HG02884 (cell line): ENCODE results near the gene METTL25.
A peak's percentile ranks its signal among the peaks of the same experiment; 100 is the strongest.
"Not testable (repeated sequence)": the region's sequence is repeated elsewhere in the genome, so short reads cannot be mapped to it uniquely, and the experiment has no call there.

Experiments used
- ATAC-seq: cut with Tn5 transposase; IDR thresholded peaks from one replicate; pipeline ENCODE4 v1.9.1; 2021; ENCODE audit warnings: mild to moderate bottlenecking, moderate library complexity; ENCODE audit not compliant: unreplicated experiment

Gene METTL25

DNA sequence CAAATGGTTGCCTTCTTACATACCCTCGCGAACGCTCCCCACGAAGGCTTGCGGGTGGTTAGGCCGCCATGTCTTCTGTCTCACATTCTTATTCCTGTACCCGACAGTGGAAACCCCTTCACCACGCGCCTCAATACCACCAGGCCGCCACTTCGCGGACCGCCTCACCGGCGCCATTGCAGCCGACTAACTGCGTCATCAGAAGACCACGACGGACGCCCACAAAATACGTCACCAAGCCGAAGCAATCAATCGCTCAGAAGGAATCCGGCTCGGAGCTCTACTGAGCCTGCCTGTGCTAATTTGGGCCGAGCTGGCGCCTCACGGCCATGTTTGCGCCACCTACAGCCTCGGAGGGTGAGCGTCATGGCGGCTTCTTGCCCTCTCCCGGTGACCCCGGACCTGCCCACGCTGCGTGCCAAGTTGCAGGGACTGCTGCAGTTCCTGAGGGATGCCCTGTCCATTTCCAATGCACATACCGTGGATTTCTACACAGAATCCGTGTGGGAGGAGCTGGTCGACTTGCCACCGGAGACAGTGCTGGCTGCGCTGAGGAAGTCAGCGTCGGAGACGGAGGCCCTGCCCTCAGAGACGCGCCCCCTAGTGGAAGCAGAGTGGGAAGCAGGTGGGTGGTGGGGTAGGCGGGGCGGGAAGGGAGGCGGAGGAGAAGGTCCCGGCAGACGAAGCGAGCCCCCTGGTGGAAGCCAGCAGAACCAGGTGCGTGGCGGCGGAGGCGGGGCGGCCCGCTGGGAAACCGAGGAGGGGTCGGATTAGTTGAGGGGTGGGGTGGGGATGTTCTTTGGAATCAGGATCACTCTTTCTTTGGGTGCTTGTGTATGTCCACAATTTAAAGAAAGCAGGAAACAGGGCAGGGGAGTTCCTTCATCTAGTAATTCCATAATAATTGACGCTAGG, at the start of gene METTL25, which contains the start of gene CCDC59:
METTL25 (plus strand) TSS at position 330 of the 915 bp plus-strand sequence; CDS start at position 367, 37 bp downstream.
CCDC59 (minus strand) TSS at position 188 of the 915 bp plus-strand sequence; CDS start at position 177, 11 bp downstream.
- peak; percentile 90 for ATAC-seq

- ATAC-seq = no peak
These were observed 43.9 kb upstream of the METTL25 start for GRCh38 chr12:82314406-82314892.

DNA sequence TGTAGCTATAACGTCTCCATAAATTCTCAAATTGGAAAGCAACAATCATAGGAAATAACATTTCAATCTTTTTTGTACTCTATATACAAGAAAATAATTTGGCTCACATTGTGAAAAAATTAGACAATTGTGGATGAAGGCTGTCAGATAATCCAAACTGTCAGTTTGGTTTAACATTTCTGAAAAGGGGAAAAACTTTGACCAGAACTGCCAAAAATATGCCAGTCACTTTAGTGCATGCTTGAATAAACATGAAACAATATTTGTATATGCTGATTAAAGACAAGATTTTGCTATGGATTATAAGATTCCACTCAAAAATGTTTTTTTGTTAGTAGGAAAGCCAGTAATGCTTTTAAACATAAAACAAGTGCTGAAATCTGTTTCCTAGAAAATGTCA, 39.1 kb upstream of the METTL25 start:
- no peak for ATAC-seq

- no peak for ATAC-seq
These were observed 32.6 kb upstream of the METTL25 start for GRCh38 chr12:82325540-82326336.

- peak; percentile 56 for ATAC-seq
These were observed 31.3 kb upstream of the METTL25 start for GRCh38 chr12:82326905-82327503.

GRCh38 chr12:82327861-82328260, 30.5 kb upstream of the METTL25 start:
- no peak for ATAC-seq

DNA sequence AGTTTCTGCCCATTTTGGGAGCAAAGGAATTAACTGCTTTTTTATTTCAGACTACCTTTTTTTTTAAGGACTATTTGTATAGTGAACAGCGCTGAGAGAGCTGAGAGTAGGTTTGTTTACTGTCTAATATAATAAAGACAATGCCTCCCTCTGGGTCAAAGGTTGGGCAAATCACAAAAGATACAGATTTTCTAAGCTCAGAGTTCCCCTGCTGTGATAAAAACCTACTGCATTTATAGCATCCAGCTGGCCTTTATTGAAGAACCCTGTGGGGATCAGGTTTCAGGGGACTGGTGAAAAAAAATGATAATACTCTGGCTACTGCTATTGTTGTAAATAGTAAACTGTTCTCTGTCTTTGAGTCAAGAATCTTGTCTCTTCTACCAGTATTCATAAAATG, 28.8 kb upstream of the METTL25 start:
- ATAC-seq = no peak

DNA sequence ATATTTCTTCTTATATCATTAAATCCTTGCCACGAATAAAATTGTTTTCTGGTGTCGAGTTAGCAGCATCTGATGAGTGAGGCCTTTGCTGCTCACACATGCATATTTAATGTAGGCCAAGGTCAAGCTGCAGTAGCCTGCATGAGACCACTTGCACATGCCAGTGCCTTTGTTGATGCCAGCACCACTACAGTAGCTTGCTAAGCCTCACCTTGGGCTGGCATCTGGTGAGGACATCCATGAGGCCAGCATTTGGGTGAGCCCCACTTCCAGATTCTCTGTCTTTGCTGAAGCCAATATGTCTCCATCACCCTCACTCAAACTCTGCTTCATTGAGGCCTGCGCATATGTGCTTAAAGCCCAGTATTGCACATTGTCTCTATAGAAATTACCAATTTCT, 8.2 kb upstream of the METTL25 start:
- ATAC-seq = no peak

- ATAC-seq = no peak
These were observed 6.9 kb upstream of the METTL25 start for GRCh38 chr12:82351390-82351789.

GRCh38 chr12:82357340-82357739, 989 bp upstream of the METTL25 start:
- no peak for ATAC-seq

DNA sequence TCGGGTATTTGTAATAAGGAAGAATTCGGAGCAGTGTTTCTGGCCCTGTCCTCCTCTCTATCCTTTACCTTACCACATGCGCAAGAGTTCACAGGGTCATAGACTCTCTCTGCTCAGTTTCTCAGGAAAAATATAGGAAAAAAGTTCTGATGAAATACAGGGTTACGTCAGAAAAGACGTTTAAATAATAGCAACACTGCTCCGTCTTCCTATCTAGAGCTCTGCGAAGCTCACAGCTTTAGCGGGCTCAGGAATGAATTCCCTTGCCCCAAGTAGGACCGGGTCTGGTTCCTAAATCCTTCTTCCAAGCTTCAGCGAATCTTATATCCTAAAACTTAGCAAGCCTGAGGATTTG, 507 bp upstream of the METTL25 start:
- no peak for ATAC-seq

- peak; percentile 2 for ATAC-seq
These were observed 768 bp downstream of the METTL25 start for GRCh38 chr12:82359115-82359478.

DNA sequence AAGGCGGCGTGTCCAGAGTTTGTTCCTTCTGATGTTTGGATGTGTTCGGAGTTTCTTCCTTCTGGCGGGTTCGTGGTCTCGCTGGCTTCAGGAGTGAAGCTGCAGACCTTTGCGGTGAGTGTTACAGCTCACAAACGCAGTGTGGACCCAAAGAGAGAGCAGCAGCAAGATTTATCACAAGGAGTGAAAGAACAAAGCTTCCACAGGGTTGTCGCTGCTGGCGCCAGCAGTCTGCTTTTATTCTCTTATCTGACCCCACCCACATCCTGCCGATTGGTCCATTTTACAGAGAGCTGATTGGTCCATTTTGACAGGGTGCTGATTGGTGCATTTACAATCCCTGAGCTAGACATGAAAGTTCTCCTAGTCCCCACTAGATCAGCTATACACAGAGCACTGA, 2.5 kb downstream of the METTL25 start:
- ATAC-seq = not testable (repeated sequence)

- no peak for ATAC-seq
These were observed 3.2 kb downstream of the METTL25 start for GRCh38 chr12:82361461-82361915.

DNA sequence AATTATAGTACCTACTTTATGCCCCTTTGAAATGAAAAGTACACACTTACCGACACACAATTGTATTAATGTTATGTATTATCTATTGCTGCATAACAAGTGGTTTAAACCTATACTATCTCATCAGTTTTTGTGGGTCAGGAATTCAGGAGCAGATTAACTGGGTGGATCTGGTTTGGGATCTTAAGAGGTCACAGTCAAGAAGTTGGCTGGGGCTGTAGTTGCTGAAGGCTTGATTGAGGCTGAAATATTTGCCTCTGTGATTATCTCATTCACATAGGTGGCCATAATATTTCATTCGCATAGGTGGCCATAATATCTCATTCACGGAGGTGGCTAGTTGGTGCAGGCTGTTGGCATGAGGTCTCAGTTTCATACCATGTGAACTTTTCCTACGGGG, 5.7 kb downstream of the METTL25 start:
- no peak for ATAC-seq

DNA sequence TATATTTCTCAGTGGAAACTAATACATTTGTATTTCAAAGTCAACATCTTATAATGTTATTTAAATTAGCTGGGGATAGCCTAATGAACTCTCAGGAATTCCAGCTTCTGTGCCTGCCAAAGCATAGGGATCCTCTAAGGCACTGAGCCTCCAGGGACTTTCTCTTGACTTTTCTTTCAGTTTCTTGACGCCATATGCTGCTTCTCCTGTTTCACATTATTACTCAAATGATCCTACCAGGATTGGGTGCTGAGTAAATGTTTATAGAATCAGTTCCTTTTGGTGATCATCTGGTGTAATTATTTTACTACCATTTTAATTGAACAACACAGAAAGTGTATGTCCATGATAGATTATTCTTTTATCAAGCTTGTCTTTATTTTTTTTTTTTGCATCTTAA, 7.9 kb downstream of the METTL25 start:
- no peak for ATAC-seq

- no peak for ATAC-seq
These were observed 16.9 kb downstream of the METTL25 start for GRCh38 chr12:82375201-82375600.

DNA sequence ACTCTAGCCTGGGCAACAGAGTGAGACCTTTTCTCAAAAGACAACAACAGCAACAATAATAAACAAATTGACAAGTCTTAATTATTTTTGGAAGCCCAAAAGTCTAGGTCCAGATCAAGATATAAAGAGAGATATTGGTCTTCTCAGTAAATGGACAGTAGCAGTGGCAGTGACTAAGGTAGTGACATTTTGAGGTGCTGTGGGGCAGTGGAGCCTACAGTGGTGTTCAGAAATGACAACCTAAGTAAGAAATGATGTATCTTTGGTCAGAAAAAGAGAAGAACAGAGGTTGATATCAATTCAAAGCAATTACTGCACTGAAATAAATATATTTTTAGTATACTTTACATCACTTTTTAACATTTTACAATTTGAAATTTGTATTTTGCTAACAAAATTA, 20.7 kb downstream of the METTL25 start:
- ATAC-seq = no peak

DNA sequence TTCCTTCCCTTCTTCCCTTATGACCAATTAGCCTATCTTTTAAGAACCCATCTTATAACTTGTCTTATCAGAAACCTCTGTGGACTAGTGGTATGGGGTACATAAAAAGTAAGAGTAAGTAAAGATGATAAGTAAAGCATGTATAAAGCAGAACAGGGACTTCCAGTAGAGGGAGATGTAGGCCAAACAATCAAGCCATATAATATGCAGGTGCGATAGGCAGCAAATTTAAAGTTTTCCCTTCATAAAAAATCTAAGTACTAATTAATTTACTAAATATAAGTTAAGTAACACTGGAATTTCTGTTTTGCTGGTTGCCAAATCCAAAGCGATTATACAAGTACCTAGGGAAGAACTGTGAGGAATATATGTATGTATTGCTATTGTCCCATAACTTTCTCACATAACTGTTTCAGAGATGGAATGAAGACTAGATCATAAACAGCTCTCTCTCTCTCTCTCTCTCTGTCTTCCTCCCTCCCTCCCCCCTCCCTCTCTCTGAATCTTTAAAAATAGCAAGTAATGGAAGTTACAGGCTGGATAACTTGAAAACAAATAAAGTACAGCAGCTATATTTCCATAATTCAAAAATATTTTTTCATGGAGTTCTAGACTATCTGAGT, 25.7 kb downstream of the METTL25 start:
- peak; percentile 60 for ATAC-seq

DNA sequence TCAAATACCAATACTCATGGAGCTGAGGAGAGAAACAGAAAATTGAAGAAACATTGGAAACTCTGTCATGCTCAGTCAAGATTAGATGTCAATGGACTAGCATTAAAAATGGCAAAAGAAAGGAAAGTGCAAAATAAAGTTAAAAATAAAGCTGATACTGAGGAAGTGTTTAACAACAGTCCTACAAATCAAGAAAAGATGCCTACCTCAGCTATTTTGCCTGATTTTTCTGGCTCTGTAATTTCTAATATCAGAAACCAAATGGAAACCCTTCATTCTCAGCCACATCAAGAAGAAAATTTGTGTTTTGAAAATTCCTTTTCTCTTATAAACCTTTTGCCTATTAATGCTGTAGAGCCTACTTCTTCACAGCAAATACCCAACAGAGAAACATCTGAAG, 40.5 kb downstream of the METTL25 start:
- ATAC-seq = no peak

GRCh38 chr12:82400819-82401218, 42.5 kb downstream of the METTL25 start:
- no peak for ATAC-seq
